Measurements from ENCODE around the gene BAD.
A peak's percentile ranks its signal among the peaks of the same experiment; 100 is the strongest.

- TF ChIP-seq USF2 (IDR thresholded peaks at IDR 0.05; ENCODE audit: borderline replicate concordance, low read depth, low read length) (no peak), POLR2AphosphoS5 (IDR thresholded peaks at IDR 0.05; ENCODE audit: low read length) (peak; percentile 70; the same call in 1 of the 2 replicates), BHLHE40 (IDR thresholded peaks at IDR 0.05; ENCODE audit: borderline replicate concordance in 1 of 2, low read depth in 2 of 2, low read length in 1 of 2) (no peak), NR2C2 (IDR thresholded peaks at IDR 0.05; ENCODE audit: borderline replicate concordance, control insufficient read depth, insufficient read length, low read depth) (no peak), RUNX3 (IDR thresholded peaks at IDR 0.05; ENCODE audit: low read length) (no peak), SUZ12 (IDR thresholded peaks at IDR 0.05; ENCODE audit: unreplicated experiment) (no peak), EZH2 (IDR thresholded peaks at IDR 0.05; ENCODE audit: borderline replicate concordance, control insufficient read depth, low read depth, low read length) (no peak), CTCF (IDR thresholded peaks at IDR 0.05 in 2 of 3, conservative IDR thresholded peaks at IDR 0.05 in 1 of 3; ENCODE audit: control insufficient read depth in 2 of 3, extremely low read depth in 1 of 3, insufficient read depth in 1 of 3, low read depth in 3 of 3, low read length in 3 of 3) (no peak), NFIC (IDR thresholded peaks at IDR 0.05; ENCODE audit: low read depth, low read length) (no peak), EP300 (IDR thresholded peaks at IDR 0.05; ENCODE audit: borderline replicate concordance in 1 of 2, control insufficient read depth in 1 of 2, low read depth in 2 of 2, low read length in 2 of 2) (no peak), FOXM1 (IDR thresholded peaks at IDR 0.05; ENCODE audit: low read depth, low read length) (no peak), PKNOX1 (IDR thresholded peaks at IDR 0.05) (no peak)
Measured at GRCh38 chr11:64224151-64224890, 60.1 kb downstream of the BAD start.
